ENCODE results near the gene KLHL29. TPM values are rescaled to one million over a fixed set of nuclear protein-coding genes. Genes with fewer than 3 reads are reported as not detected.

The KLHL29 gene
- total and polyA plus RNA-seq, 2 donors (not counting 1 experiment from before 2014, with no cell fraction given) = 1.3 to 3.4 TPM

DNA sequence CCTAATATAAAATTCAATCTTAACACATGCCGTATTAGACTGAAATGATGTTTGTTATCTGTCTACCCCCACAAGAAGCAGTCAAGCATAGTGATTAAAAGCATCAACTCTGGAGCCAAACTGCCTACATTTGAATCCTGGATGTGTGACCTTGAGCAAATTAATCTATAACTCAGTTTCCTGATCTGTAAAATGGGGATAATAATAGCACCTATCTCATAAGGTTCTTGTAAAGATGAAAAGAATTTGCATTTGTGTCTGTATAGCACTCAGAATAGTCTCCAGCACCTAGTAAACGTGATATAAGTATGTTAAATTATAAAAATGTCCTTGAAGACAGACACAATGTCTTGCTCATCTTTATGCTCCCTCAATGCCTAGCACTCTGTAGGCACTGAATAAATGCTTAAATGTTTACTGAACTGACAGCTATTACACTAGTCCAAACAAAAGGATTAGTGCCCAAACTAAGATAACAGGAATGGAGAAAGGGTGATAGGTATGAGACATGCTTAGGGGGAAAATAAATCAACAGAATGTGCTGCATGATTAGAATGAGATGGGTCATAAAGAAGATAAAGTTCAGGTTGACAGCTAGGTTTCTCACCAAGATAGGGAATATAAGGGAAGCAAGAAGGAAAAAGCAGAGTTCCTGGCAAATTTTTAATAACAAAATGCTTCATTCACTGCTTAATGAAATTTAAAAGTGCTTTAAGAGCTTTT, 361.3 kb downstream of the KLHL29 start:
- H3K27ac Mint-ChIP-seq = peak overlapping the region; percentile 0
- Histone ChIP-seq H4K20me1 (ENCODE audit: control insufficient read depth, insufficient read depth, low read length, poor library complexity, severe bottlenecking) (no peaks in the 10 kb centered on the region), H3K79me2 (ENCODE audit: control insufficient read depth, insufficient read depth, low read length) (no peaks in the 10 kb centered on the region), H3K9ac (ENCODE audit: low read length) (no peak overlapping the region), H3K4me3 (ENCODE audit: control extremely low read depth in 1 of 5, extremely low read depth in 1 of 5, insufficient read depth in 1 of 5, low read depth in 2 of 5, low read length in 4 of 5) (no peak overlapping the region), H3K27me3 (replicated peaks in 1 of 4; ENCODE audit: control extremely low read depth in 1 of 4, control insufficient read depth in 3 of 4, insufficient read depth in 4 of 4, low read length in 3 of 4) (no peaks in the 10 kb centered on the region), H3K9me3 (ENCODE audit: control extremely low read depth in 1 of 3, control insufficient read depth in 2 of 3, insufficient read depth in 1 of 3, low read length in 2 of 3) (no peaks in the 10 kb centered on the region), H3K27ac (ENCODE audit: low read length in 2 of 2) (no peak overlapping the region), H3K4me1 (ENCODE audit: control insufficient read depth in 2 of 2, insufficient read depth in 2 of 2, low read length in 2 of 2) (no peaks in the 10 kb centered on the region), H3K4me2 (replicated peaks; ENCODE audit: low read depth, low read length, poor library complexity, severe bottlenecking) (no peak overlapping the region), H2AFZ (ENCODE audit: insufficient read depth, low read depth, low read length, poor library complexity, severe bottlenecking) (no peak overlapping the region), H3K36me3 (replicated peaks in 1 of 2; ENCODE audit: control extremely low read depth in 1 of 2, control insufficient read depth in 1 of 2, extremely low read depth in 1 of 2, insufficient read depth in 2 of 2, low read length in 1 of 2) (peaks cover 2 to 11% of the 10 kb centered on the region in 2 experiments)
- ChIA-PET CTCF (no interaction called here), POLR2A (no interaction called here)
- no peaks in the 10 kb centered on the region for H3K4me1 Mint-ChIP-seq
- ATAC-seq (ENCODE audit: low read depth) (no peak), DNase-seq (no peak)
- TF ChIP-seq, protein P1, sequence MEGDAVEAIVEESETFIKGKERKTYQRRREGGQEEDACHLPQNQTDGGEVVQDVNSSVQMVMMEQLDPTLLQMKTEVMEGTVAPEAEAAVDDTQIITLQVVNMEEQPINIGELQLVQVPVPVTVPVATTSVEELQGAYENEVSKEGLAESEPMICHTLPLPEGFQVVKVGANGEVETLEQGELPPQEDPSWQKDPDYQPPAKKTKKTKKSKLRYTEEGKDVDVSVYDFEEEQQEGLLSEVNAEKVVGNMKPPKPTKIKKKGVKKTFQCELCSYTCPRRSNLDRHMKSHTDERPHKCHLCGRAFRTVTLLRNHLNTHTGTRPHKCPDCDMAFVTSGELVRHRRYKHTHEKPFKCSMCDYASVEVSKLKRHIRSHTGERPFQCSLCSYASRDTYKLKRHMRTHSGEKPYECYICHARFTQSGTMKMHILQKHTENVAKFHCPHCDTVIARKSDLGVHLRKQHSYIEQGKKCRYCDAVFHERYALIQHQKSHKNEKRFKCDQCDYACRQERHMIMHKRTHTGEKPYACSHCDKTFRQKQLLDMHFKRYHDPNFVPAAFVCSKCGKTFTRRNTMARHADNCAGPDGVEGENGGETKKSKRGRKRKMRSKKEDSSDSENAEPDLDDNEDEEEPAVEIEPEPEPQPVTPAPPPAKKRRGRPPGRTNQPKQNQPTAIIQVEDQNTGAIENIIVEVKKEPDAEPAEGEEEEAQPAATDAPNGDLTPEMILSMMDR (IDR thresholded peaks at IDR 0.05) = no peak
- H3K9me3 Mint-ChIP-seq (ENCODE audit: insufficient read depth) = no peaks in the 10 kb centered on the region
- no peak overlapping the region for H3K4me3 Mint-ChIP-seq
- H3K27me3 Mint-ChIP-seq = no peaks in the 10 kb centered on the region
- intact Hi-C loops (cut with micrococcal nuclease) = no loop called here
- no CpG with 5 or more reads among the region's 2 CpGs for WGBS (ENCODE audit: insufficient coverage)

DNA sequence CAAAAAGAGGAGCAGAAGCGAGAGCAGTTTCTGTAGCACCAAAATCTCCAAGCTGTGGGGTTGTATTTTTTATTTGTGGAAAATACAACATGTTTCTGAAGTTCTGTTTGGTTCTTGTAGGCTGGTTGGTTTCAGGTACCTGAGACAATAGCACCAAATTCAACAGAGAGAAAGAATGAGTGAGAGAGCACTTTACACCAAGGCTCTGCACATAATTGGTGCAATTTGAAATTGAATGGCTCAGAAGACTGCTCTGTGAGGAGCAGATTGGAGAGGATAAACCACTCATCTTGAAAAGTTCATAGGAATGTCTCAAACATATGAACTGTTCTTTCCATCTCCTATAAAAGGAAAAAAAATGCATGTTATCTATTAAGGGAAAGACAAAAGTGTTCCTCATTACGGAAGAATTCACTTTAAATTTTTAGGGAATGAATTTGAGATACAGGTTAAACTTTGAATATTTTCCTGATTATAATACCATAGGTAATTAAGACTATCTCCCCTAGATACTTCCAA, 366.8 kb downstream of the KLHL29 start:
- no CpG with 5 or more reads among the region's 2 CpGs for WGBS (ENCODE audit: insufficient coverage)
- H3K27ac ChIP-seq (ENCODE audit: low read length in 2 of 2) = no peak overlapping the region
- Mint-ChIP-seq H3K4me3 (no peak overlapping the region), H3K9me3 (ENCODE audit: insufficient read depth) (no peaks in the 10 kb centered on the region), H3K27me3 (no peaks in the 10 kb centered on the region), H3K27ac (no peak overlapping the region), H3K4me1 (no peaks in the 10 kb centered on the region)
- DNase-seq (no peak), ATAC-seq (ENCODE audit: low read depth) (no peak)
- peaks cover 4 to 41% of the 10 kb centered on the region in 2 experiments for H3K36me3 ChIP-seq (replicated peaks in 1 of 2; ENCODE audit: control extremely low read depth in 1 of 2, control insufficient read depth in 1 of 2, extremely low read depth in 1 of 2, insufficient read depth in 2 of 2, low read length in 1 of 2)
- H3K9ac ChIP-seq (ENCODE audit: low read length) = no peak overlapping the region
- TF ChIP-seq EZH2 (IDR thresholded peaks at IDR 0.05; ENCODE audit: borderline replicate concordance, insufficient read depth, low read depth, low read length, poor library complexity, severe bottlenecking) = no peak
- TF ChIP-seq, protein P1 (IDR thresholded peaks at IDR 0.05) = no peak
- no peaks in the 10 kb centered on the region for H4K20me1 ChIP-seq (ENCODE audit: control insufficient read depth, insufficient read depth, low read length, poor library complexity, severe bottlenecking)
- ChIA-PET CTCF (no interaction called here), POLR2A (no interaction called here)
- H2AFZ ChIP-seq (ENCODE audit: insufficient read depth, low read depth, low read length, poor library complexity, severe bottlenecking) = no peak overlapping the region
- intact Hi-C loops (cut with micrococcal nuclease) = no loop called here
- no peaks in the 10 kb centered on the region for H3K79me2 ChIP-seq (ENCODE audit: control insufficient read depth, insufficient read depth, low read length)
- no peaks in the 10 kb centered on the region for H3K9me3 ChIP-seq (ENCODE audit: control extremely low read depth in 1 of 3, control insufficient read depth in 2 of 3, insufficient read depth in 1 of 3, low read length in 2 of 3)
- no peaks in the 10 kb centered on the region for H3K4me1 ChIP-seq (ENCODE audit: control insufficient read depth in 2 of 2, insufficient read depth in 2 of 2, low read length in 2 of 2)
- H3K27me3 ChIP-seq (replicated peaks in 1 of 4; ENCODE audit: control extremely low read depth in 1 of 4, control insufficient read depth in 3 of 4, insufficient read depth in 4 of 4, low read length in 3 of 4) = no peaks in the 10 kb centered on the region
- H3K4me3 ChIP-seq (ENCODE audit: control extremely low read depth in 1 of 5, extremely low read depth in 1 of 5, insufficient read depth in 1 of 5, low read depth in 2 of 5, low read length in 4 of 5) = no peak overlapping the region
- H3K4me2 ChIP-seq (replicated peaks; ENCODE audit: low read depth, low read length, poor library complexity, severe bottlenecking) = no peak overlapping the region

Data from B cell (primary cell).